Measurements from ENCODE around the gene NOXA1.

The NOXA1 gene

GRCh38 chr9:137421838-137422603 is 1.2 kb upstream of the NOXA1 start:
- H3K27me3 Mint-ChIP-seq (ENCODE audit: low read depth) = peaks cover 9% of the 10 kb centered on the region
- H3K27ac Mint-ChIP-seq = peak overlapping the region; percentile 41
- H3K4me3 Mint-ChIP-seq = peak overlapping the region; percentile 94
- peaks cover 9% of the 10 kb centered on the region for H3K4me1 Mint-ChIP-seq (ENCODE audit: low read depth)
- H3K36me3 Mint-ChIP-seq (ENCODE audit: low read depth) = no peaks in the 10 kb centered on the region
- no peak for DNase-seq (ENCODE audit: low spot score)
- no peaks in the 10 kb centered on the region for H3K9me3 Mint-ChIP-seq

- peaks cover 9% of the 10 kb centered on the region for H3K4me1 Mint-ChIP-seq (ENCODE audit: low read depth)
- H3K27ac Mint-ChIP-seq = no peak overlapping the region
- H3K36me3 Mint-ChIP-seq (ENCODE audit: low read depth) = no peaks in the 10 kb centered on the region
- H3K4me3 Mint-ChIP-seq = no peak overlapping the region
- peaks cover 9% of the 10 kb centered on the region for H3K27me3 Mint-ChIP-seq (ENCODE audit: low read depth)
- DNase-seq (ENCODE audit: low spot score) = no peak
- H3K9me3 Mint-ChIP-seq = no peaks in the 10 kb centered on the region
These were observed 510 bp downstream of the NOXA1 start for GRCh38 chr9:137423514-137424291.

GRCh38 chr9:137426018-137426681 is 3.0 kb downstream of the NOXA1 start:
- Mint-ChIP-seq H3K4me3 (no peak overlapping the region), H3K36me3 (ENCODE audit: low read depth) (no peaks in the 10 kb centered on the region), H3K27ac (no peak overlapping the region), H3K4me1 (ENCODE audit: low read depth) (peaks cover 7% of the 10 kb centered on the region), H3K9me3 (no peaks in the 10 kb centered on the region), H3K27me3 (ENCODE audit: low read depth) (peaks cover 9% of the 10 kb centered on the region)
- DNase-seq (ENCODE audit: low spot score) = no peak

GRCh38 chr9:137427454-137428310 is 4.5 kb downstream of the NOXA1 start:
- no peaks in the 10 kb centered on the region for H3K36me3 Mint-ChIP-seq (ENCODE audit: low read depth)
- no peak for DNase-seq (ENCODE audit: low spot score)
- no peaks in the 10 kb centered on the region for H3K4me1 Mint-ChIP-seq (ENCODE audit: low read depth)
- no peak overlapping the region for H3K4me3 Mint-ChIP-seq
- H3K27ac Mint-ChIP-seq = no peak overlapping the region
- H3K27me3 Mint-ChIP-seq (ENCODE audit: low read depth) = peaks cover 9% of the 10 kb centered on the region
- H3K9me3 Mint-ChIP-seq = no peaks in the 10 kb centered on the region

GRCh38 chr9:137428311-137428630 is 5.1 kb downstream of the NOXA1 start:
- Mint-ChIP-seq H3K36me3 (ENCODE audit: low read depth) (no peaks in the 10 kb centered on the region), H3K4me1 (ENCODE audit: low read depth) (no peaks in the 10 kb centered on the region), H3K4me3 (no peak overlapping the region), H3K27ac (no peak overlapping the region), H3K27me3 (ENCODE audit: low read depth) (peaks cover 9% of the 10 kb centered on the region), H3K9me3 (no peaks in the 10 kb centered on the region)
- DNase-seq (ENCODE audit: low spot score) = no peak

GRCh38 chr9:137428841-137429545 is 5.8 kb downstream of the NOXA1 start:
- H3K4me1 Mint-ChIP-seq (ENCODE audit: low read depth) = no peaks in the 10 kb centered on the region
- no peak for DNase-seq (ENCODE audit: low spot score)
- no peaks in the 10 kb centered on the region for H3K9me3 Mint-ChIP-seq
- no peak overlapping the region for H3K4me3 Mint-ChIP-seq
- H3K36me3 Mint-ChIP-seq (ENCODE audit: low read depth) = no peaks in the 10 kb centered on the region
- H3K27ac Mint-ChIP-seq = no peak overlapping the region
- peaks cover 9% of the 10 kb centered on the region for H3K27me3 Mint-ChIP-seq (ENCODE audit: low read depth)

GRCh38 chr9:137429546-137429890 is 6.3 kb downstream of the NOXA1 start:
- Mint-ChIP-seq H3K36me3 (ENCODE audit: low read depth) (no peaks in the 10 kb centered on the region), H3K4me1 (ENCODE audit: low read depth) (no peaks in the 10 kb centered on the region), H3K27me3 (ENCODE audit: low read depth) (peaks cover 5% of the 10 kb centered on the region), H3K9me3 (no peaks in the 10 kb centered on the region), H3K27ac (no peak overlapping the region), H3K4me3 (no peak overlapping the region)
- DNase-seq (ENCODE audit: low spot score) = no peak

GRCh38 chr9:137429974-137430722 is 7.0 kb downstream of the NOXA1 start:
- no peak for DNase-seq (ENCODE audit: low spot score)
- no peaks in the 10 kb centered on the region for H3K36me3 Mint-ChIP-seq (ENCODE audit: low read depth)
- H3K4me1 Mint-ChIP-seq (ENCODE audit: low read depth) = no peaks in the 10 kb centered on the region
- no peak overlapping the region for H3K4me3 Mint-ChIP-seq
- H3K27me3 Mint-ChIP-seq (ENCODE audit: low read depth) = no peaks in the 10 kb centered on the region
- no peak overlapping the region for H3K27ac Mint-ChIP-seq
- H3K9me3 Mint-ChIP-seq = no peaks in the 10 kb centered on the region

GRCh38 chr9:137430723-137431415 is 7.7 kb downstream of the NOXA1 start:
- Mint-ChIP-seq H3K27me3 (ENCODE audit: low read depth) (no peaks in the 10 kb centered on the region), H3K4me3 (no peak overlapping the region), H3K36me3 (ENCODE audit: low read depth) (no peaks in the 10 kb centered on the region)

GRCh38 chr9:137431416-137431931 is 8.3 kb downstream of the NOXA1 start:
- H3K4me3 Mint-ChIP-seq = no peak overlapping the region
- no peaks in the 10 kb centered on the region for H3K36me3 Mint-ChIP-seq (ENCODE audit: low read depth)
- no peaks in the 10 kb centered on the region for H3K9me3 Mint-ChIP-seq
- no peaks in the 10 kb centered on the region for H3K27me3 Mint-ChIP-seq (ENCODE audit: low read depth)
- H3K27ac Mint-ChIP-seq = no peak overlapping the region
- DNase-seq (ENCODE audit: low spot score) = no peak
- no peaks in the 10 kb centered on the region for H3K4me1 Mint-ChIP-seq (ENCODE audit: low read depth)

More at GRCh38 chr9:137430723-137431415, 7.7 kb downstream of the NOXA1 start:
- no peak for DNase-seq (ENCODE audit: low spot score)
- H3K4me1 Mint-ChIP-seq (ENCODE audit: low read depth) = no peaks in the 10 kb centered on the region
- H3K9me3 Mint-ChIP-seq = no peaks in the 10 kb centered on the region
- no peak overlapping the region for H3K27ac Mint-ChIP-seq

GRCh38 chr9:137432687-137433348 is 9.6 kb downstream of the NOXA1 start:
- Mint-ChIP-seq H3K27me3 (ENCODE audit: low read depth) (no peaks in the 10 kb centered on the region), H3K36me3 (ENCODE audit: low read depth) (no peaks in the 10 kb centered on the region), H3K27ac (no peak overlapping the region), H3K4me3 (no peak overlapping the region), H3K4me1 (ENCODE audit: low read depth) (no peaks in the 10 kb centered on the region), H3K9me3 (no peaks in the 10 kb centered on the region)
- no peak for DNase-seq (ENCODE audit: low spot score)

All from T-helper 2 cell treated with Interferon-gamma antibody and Interleukin-4, amounts not matched to agents 5 μg/mL and 100 μg/mL, for 36 hours (primary cell).